Medulla oblongata (tissue), 1 donor: ENCODE measurements around the gene CEP55.
"Not testable (repeated sequence)": the region's sequence is repeated elsewhere in the genome, so short reads cannot be mapped to it uniquely, and the experiment has no call there.

Experiments used
- DNase-seq: peaks from one replicate; pipeline ENCODE4 v3.0.0-alpha.2; 2015; ENCODE audit errors: extremely low spot score

CEP55 gene

GRCh38 chr10:93513091-93513490, 16.7 kb downstream of the CEP55 start:
- no peak for DNase-seq

- no peak for DNase-seq
Observed at GRCh38 chr10:93514521-93514920, 18.1 kb downstream of the CEP55 start.

- peak; percentile 67 for DNase-seq
Observed at GRCh38 chr10:93515071-93516005, 18.9 kb downstream of the CEP55 start.

GRCh38 chr10:93516006-93516380, 19.6 kb downstream of the CEP55 start:
- no peak for DNase-seq

GRCh38 chr10:93518531-93518930, 22.1 kb downstream of the CEP55 start:
- no peak for DNase-seq

GRCh38 chr10:93535293-93535692, 38.9 kb downstream of the CEP55 start:
- DNase-seq: no peak

GRCh38 chr10:93540871-93541270, 44.5 kb downstream of the CEP55 start:
- not testable (repeated sequence) for DNase-seq

- peak; percentile 39 for DNase-seq
Observed at GRCh38 chr10:93541402-93542357, 45.3 kb downstream of the CEP55 start.

- no peak for DNase-seq
Observed at GRCh38 chr10:93542358-93542791, 46.0 kb downstream of the CEP55 start.

GRCh38 chr10:93546995-93547394, 50.6 kb downstream of the CEP55 start:
- DNase-seq: not testable (repeated sequence)

GRCh38 chr10:93547522-93547921, 51.1 kb downstream of the CEP55 start:
- no peak for DNase-seq

GRCh38 chr10:93548376-93549071, 52.1 kb downstream of the CEP55 start:
- DNase-seq: no peak

GRCh38 chr10:93550606-93551005, 54.2 kb downstream of the CEP55 start:
- no peak for DNase-seq

GRCh38 chr10:93552780-93553179, 56.4 kb downstream of the CEP55 start:
- no peak for DNase-seq

- no peak for DNase-seq
Observed at GRCh38 chr10:93553482-93554315, 57.3 kb downstream of the CEP55 start.

GRCh38 chr10:93554316-93554663, 57.9 kb downstream of the CEP55 start:
- DNase-seq: no peak

GRCh38 chr10:93554760-93555432, 58.5 kb downstream of the CEP55 start:
- DNase-seq: peak; percentile 88

- DNase-seq: no peak
Observed at GRCh38 chr10:93559490-93559889, 63.1 kb downstream of the CEP55 start.

- no peak for DNase-seq
Observed at GRCh38 chr10:93560541-93560940, 64.1 kb downstream of the CEP55 start.

GRCh38 chr10:93565446-93565845, 69.0 kb downstream of the CEP55 start:
- DNase-seq: peak; percentile 19
